Hepatocyte (in vitro differentiated cells): Measurements from ENCODE around the gene MOBP. TPM values are rescaled to one million over a fixed set of nuclear protein-coding genes. Genes with fewer than 3 reads are reported as not detected.

Source experiments
- DNase-seq: peaks from one replicate; pipeline ENCODE4 v3.0.0-alpha.2; 2016; ENCODE audit warnings: low spot score
- H2AFZ ChIP-seq: fragments of 200-600 bp; sonication (generic); 2 replicates; pipeline ENCODE4 v1.6.0; 2016; ENCODE audit warnings: antibody characterized with exemption, mild to moderate bottlenecking
- H3K27ac ChIP-seq: fragments of 200-600 bp; sonication (generic); 2 replicates; pipeline ENCODE4 v1.5.1; 2016; ENCODE audit warnings: mild to moderate bottlenecking
- H3K27me3 ChIP-seq: fragments of 200-600 bp; sonication (generic); 2 replicates; pipeline ENCODE4 v1.6.1; 2016
- H3K36me3 ChIP-seq: fragments of 200-600 bp; sonication (generic); replicated peaks from 2 replicates; pipeline ENCODE4 v1.5.1; 2016; ENCODE audit warnings: low read depth; ENCODE audit not compliant: insufficient read depth
- H3K4me1 ChIP-seq: fragments of 200-600 bp; sonication (generic); 2 replicates; pipeline ENCODE4 v1.5.1; 2016; ENCODE audit warnings: mild to moderate bottlenecking, moderate library complexity; ENCODE audit not compliant: insufficient read depth
- H3K4me2 ChIP-seq: fragments of 200-600 bp; sonication (generic); 2 replicates; pipeline ENCODE4 v1.6.0; 2016
- H3K4me3 ChIP-seq: fragments of 200-600 bp; sonication (generic); 2 replicates; pipeline ENCODE4 v1.5.1; 2016; ENCODE audit warnings: mild to moderate bottlenecking
- H3K79me2 ChIP-seq: fragments of 200-600 bp; sonication (generic); 2 replicates; pipeline ENCODE4 v1.6.0; 2017; ENCODE audit warnings: mild to moderate bottlenecking
- H3K9me2 ChIP-seq: fragments of 200-600 bp; sonication (generic); replicated peaks from 2 replicates; pipeline ENCODE4 v1.6.0; 2017; ENCODE audit warnings: mild to moderate bottlenecking; ENCODE audit not compliant: insufficient read depth
- H3K9me3 ChIP-seq: fragments of 200-600 bp; sonication (generic); 2 replicates; pipeline ENCODE4 v1.5.1; 2016; ENCODE audit warnings: low read depth, mild to moderate bottlenecking
- H4K20me1 ChIP-seq: fragments of 200-600 bp; sonication (generic); 2 replicates; pipeline ENCODE4 v1.6.0; 2016; ENCODE audit warnings: mild to moderate bottlenecking; ENCODE audit not compliant: insufficient read depth, poor library complexity, severe bottlenecking
- EZH2 ChIP-seq: fragments of 200-600 bp; sonication (generic); IDR thresholded peaks from 2 replicates; pipeline ENCODE4 v1.6.1; 2016; ENCODE audit warnings: antibody characterized with exemption, mild to moderate bottlenecking, borderline replicate concordance
- EZH2phosphoT487 ChIP-seq: fragments of 200-600 bp; sonication (generic); IDR thresholded peaks from one replicate; pipeline ENCODE4 v1.6.1; 2018; ENCODE audit warnings: antibody characterized with exemption, mild to moderate bottlenecking, low read depth, moderate library complexity; ENCODE audit not compliant: unreplicated experiment, severe bottlenecking
- WGBS: methylation state at CpG from one replicate; pipeline ENCODE4 v1.1.6; 2016; ENCODE audit warnings: low lambda C conversion rate; ENCODE audit errors: missing lambda C conversion rate; 5-methylcytosine and 5-hydroxymethylcytosine counted together
- polyA plus RNA-seq: library from polyadenylated mRNA; unstranded; fragments of >200 nt; fragmentation: Nextera tagmentation; extraction: Ambion mirVana; gene quantifications from 2 replicates; pipeline ENCODE4 v1.2.1, GENCODE V29; 2016
- total RNA-seq: library from RNA; depleted of rRNA; stranded (reverse); fragments of >200 nt; gene quantifications from 2 replicates; pipeline ENCODE4 v1.2.3, GENCODE V29; 2014
- TF ChIP-seq, protein P1 (sequence below): fragments of 200-600 bp; sonication (generic); IDR thresholded peaks from 2 replicates; pipeline ENCODE4 v1.5.1; 2016; ENCODE audit warnings: antibody characterized with exemption, mild to moderate bottlenecking; ENCODE audit not compliant: poor library complexity

MOBP gene
- total and polyA plus RNA-seq, 2 experiments from 2014 or later = 0.10 to 0.17 TPM

- no peaks in the 10 kb centered on the region for H3K9me3 ChIP-seq
- no peaks in the 10 kb centered on the region for H3K9me2 ChIP-seq
- H3K4me1 ChIP-seq = no peaks in the 10 kb centered on the region
- DNase-seq = no peak
- no peak overlapping the region for H2AFZ ChIP-seq
- H3K36me3 ChIP-seq = no peaks in the 10 kb centered on the region
- H3K4me3 ChIP-seq = no peak overlapping the region
- no peaks in the 10 kb centered on the region for H4K20me1 ChIP-seq
- H3K27me3 ChIP-seq = no peaks in the 10 kb centered on the region
- H3K4me2 ChIP-seq = no peak overlapping the region
- no peak overlapping the region for H3K27ac ChIP-seq
- TF ChIP-seq EZH2phosphoT487 = no peak
- TF ChIP-seq, protein P1, sequence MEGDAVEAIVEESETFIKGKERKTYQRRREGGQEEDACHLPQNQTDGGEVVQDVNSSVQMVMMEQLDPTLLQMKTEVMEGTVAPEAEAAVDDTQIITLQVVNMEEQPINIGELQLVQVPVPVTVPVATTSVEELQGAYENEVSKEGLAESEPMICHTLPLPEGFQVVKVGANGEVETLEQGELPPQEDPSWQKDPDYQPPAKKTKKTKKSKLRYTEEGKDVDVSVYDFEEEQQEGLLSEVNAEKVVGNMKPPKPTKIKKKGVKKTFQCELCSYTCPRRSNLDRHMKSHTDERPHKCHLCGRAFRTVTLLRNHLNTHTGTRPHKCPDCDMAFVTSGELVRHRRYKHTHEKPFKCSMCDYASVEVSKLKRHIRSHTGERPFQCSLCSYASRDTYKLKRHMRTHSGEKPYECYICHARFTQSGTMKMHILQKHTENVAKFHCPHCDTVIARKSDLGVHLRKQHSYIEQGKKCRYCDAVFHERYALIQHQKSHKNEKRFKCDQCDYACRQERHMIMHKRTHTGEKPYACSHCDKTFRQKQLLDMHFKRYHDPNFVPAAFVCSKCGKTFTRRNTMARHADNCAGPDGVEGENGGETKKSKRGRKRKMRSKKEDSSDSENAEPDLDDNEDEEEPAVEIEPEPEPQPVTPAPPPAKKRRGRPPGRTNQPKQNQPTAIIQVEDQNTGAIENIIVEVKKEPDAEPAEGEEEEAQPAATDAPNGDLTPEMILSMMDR = peak; percentile 9
- WGBS = 3% methylated on average over 1 of the region's 1 CpG
- H3K79me2 ChIP-seq = no peaks in the 10 kb centered on the region
Observed at GRCh38 chr3:39463269-39463668, 4.2 kb upstream of the MOBP start.

- Histone ChIP-seq H3K27ac (no peak overlapping the region), H3K4me2 (no peak overlapping the region)
Observed at GRCh38 chr3:39466988-39467387, 492 bp upstream of the MOBP start.

GRCh38 chr3:39468108-39468436 is 592 bp downstream of the MOBP start:
- WGBS = 91% methylated on average over 4 of the region's 4 CpGs
- Histone ChIP-seq H3K79me2 (no peaks in the 10 kb centered on the region), H3K36me3 (no peaks in the 10 kb centered on the region), H2AFZ (no peak overlapping the region), H3K9me3 (no peaks in the 10 kb centered on the region), H3K4me1 (no peaks in the 10 kb centered on the region), H3K27me3 (no peaks in the 10 kb centered on the region), H3K9me2 (no peaks in the 10 kb centered on the region), H3K4me3 (no peak overlapping the region), H4K20me1 (no peaks in the 10 kb centered on the region), H3K27ac (no peak overlapping the region), H3K4me2 (no peak overlapping the region)
- DNase-seq = no peak
- TF ChIP-seq EZH2phosphoT487 (no peak), EZH2 (no peak)
- TF ChIP-seq, protein P1 = no peak

More at GRCh38 chr3:39466988-39467387, 492 bp upstream of the MOBP start:
- H3K27me3 ChIP-seq = no peaks in the 10 kb centered on the region
- H3K9me2 ChIP-seq = no peaks in the 10 kb centered on the region
- no peak overlapping the region for H3K4me3 ChIP-seq
- no peaks in the 10 kb centered on the region for H3K36me3 ChIP-seq
- TF ChIP-seq EZH2phosphoT487 = no peak
- TF ChIP-seq, protein P1 = no peak
- no peak for TF ChIP-seq EZH2
- H2AFZ ChIP-seq = no peak overlapping the region
- H3K4me1 ChIP-seq = no peaks in the 10 kb centered on the region
- no peaks in the 10 kb centered on the region for H3K79me2 ChIP-seq
- H4K20me1 ChIP-seq = no peaks in the 10 kb centered on the region
- DNase-seq = no peak
- WGBS = 87% methylated on average over 3 of the region's 3 CpGs
- H3K9me3 ChIP-seq = no peaks in the 10 kb centered on the region

DNA sequence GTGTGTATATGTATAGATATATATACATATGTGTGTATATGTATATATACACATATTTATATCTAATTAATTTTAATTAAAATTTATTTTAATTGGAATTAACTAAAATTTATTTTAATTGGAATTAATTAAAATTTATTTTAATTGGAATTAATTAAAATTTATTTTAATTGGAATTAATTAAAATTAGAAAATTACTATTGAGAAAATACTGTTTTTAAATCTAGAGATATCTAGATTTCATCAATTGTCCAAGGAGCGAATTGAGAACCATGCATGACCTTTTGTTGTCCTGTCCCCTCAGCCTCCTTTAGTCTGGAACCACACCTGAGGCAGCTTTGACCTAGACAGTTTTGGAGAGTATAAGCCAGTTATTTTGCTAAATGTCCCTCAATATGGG is 1.8 kb downstream of the MOBP start:
- DNase-seq = no peak
- no peaks in the 10 kb centered on the region for H3K4me1 ChIP-seq
- H3K79me2 ChIP-seq = no peaks in the 10 kb centered on the region
- H3K36me3 ChIP-seq = no peaks in the 10 kb centered on the region
- H3K9me3 ChIP-seq = no peaks in the 10 kb centered on the region
- H3K27ac ChIP-seq = no peak overlapping the region
- TF ChIP-seq EZH2 = no peak
- TF ChIP-seq EZH2phosphoT487 = no peak
- TF ChIP-seq, protein P1 = no peak
- H3K9me2 ChIP-seq = no peaks in the 10 kb centered on the region
- no peaks in the 10 kb centered on the region for H4K20me1 ChIP-seq
- H3K4me3 ChIP-seq = no peak overlapping the region
- no peak overlapping the region for H2AFZ ChIP-seq
- H3K27me3 ChIP-seq = no peaks in the 10 kb centered on the region
- 97% methylated on average over 1 of the region's 1 CpG for WGBS
- H3K4me2 ChIP-seq = no peak overlapping the region
